CD4-positive, alpha-beta T cell treated with Interleukin-17A for 1 hour (primary cell): ENCODE data around the gene CEP70.
"Not testable (repeated sequence)": the region's sequence is repeated elsewhere in the genome, so short reads cannot be mapped to it uniquely, and the experiment has no call there.

ENCODE experiments used
- DNase-seq: peaks from one replicate; pipeline ENCODE4 v3.0.0-alpha.2; 2020

CEP70 gene

GRCh38 chr3:138591392-138591791 is 2.7 kb downstream of the CEP70 start:
- no peak for DNase-seq

- no peak for DNase-seq
Observed at GRCh38 chr3:138588445-138588844, 5.6 kb downstream of the CEP70 start.

GRCh38 chr3:138587374-138587773 is 6.7 kb downstream of the CEP70 start:
- no peak for DNase-seq

GRCh38 chr3:138578961-138579574 is 15.0 kb downstream of the CEP70 start:
- DNase-seq: no peak

- peak; percentile 20 for DNase-seq
Observed at GRCh38 chr3:138578141-138578540, 15.9 kb downstream of the CEP70 start.

GRCh38 chr3:138573138-138573537 is 20.9 kb downstream of the CEP70 start:
- DNase-seq: no peak

- not testable (repeated sequence) for DNase-seq
Observed at GRCh38 chr3:138569624-138570023, 24.4 kb downstream of the CEP70 start.

- DNase-seq: no peak
Observed at GRCh38 chr3:138569090-138569489, 25.0 kb downstream of the CEP70 start.

- DNase-seq: no peak
Observed at GRCh38 chr3:138567403-138567802, 26.7 kb downstream of the CEP70 start.

GRCh38 chr3:138566293-138566692 is 27.8 kb downstream of the CEP70 start:
- DNase-seq: not testable (repeated sequence)

GRCh38 chr3:138562902-138563301 is 31.2 kb downstream of the CEP70 start:
- not testable (repeated sequence) for DNase-seq

- DNase-seq: no peak
Observed at GRCh38 chr3:138560501-138560900, 33.6 kb downstream of the CEP70 start.

- DNase-seq: no peak
Observed at GRCh38 chr3:138559134-138559533, 34.9 kb downstream of the CEP70 start.

GRCh38 chr3:138554775-138555174 is 39.3 kb downstream of the CEP70 start:
- not testable (repeated sequence) for DNase-seq

GRCh38 chr3:138550958-138551357 is 43.1 kb downstream of the CEP70 start:
- not testable (repeated sequence) for DNase-seq

GRCh38 chr3:138549179-138549977 is 44.7 kb downstream of the CEP70 start:
- no peak for DNase-seq

- no peak for DNase-seq
Observed at GRCh38 chr3:138547342-138547975, 46.6 kb downstream of the CEP70 start.

GRCh38 chr3:138544546-138544945 is 49.5 kb downstream of the CEP70 start:
- DNase-seq: no peak

- no peak for DNase-seq
Observed at GRCh38 chr3:138542977-138543376, 51.1 kb downstream of the CEP70 start.

GRCh38 chr3:138539352-138539751 is 54.7 kb downstream of the CEP70 start:
- DNase-seq: no peak

GRCh38 chr3:138521445-138521844 is 72.6 kb downstream of the CEP70 start:
- not testable (repeated sequence) for DNase-seq

GRCh38 chr3:138513090-138513843 is 80.8 kb downstream of the CEP70 start:
- no peak for DNase-seq

GRCh38 chr3:138511945-138512344 is 82.1 kb downstream of the CEP70 start:
- no peak for DNase-seq
